T-helper 22 cell (primary cell): Measurements from ENCODE around the gene SPTBN1.
A peak's percentile ranks its signal among the peaks of the same experiment; 100 is the strongest.

Source experiments
- DNase-seq: peaks from one replicate; pipeline ENCODE4 v3.0.0-alpha.2; 2020; ENCODE audit warnings: low read depth

SPTBN1 gene

GRCh38 chr2:54455563-54456361, at the start of gene SPTBN1:
TSS of gene SPTBN1 (plus strand) at chr2:54456327. CDS start at chr2:54526419, 70,092 bp downstream.
- DNase-seq: peak; percentile 7

GRCh38 chr2:54407693-54408092, 48.4 kb upstream of the SPTBN1 start:
- no peak for DNase-seq

GRCh38 chr2:54408288-54408687, 47.8 kb upstream of the SPTBN1 start:
- DNase-seq: no peak

GRCh38 chr2:54409752-54410151, 46.4 kb upstream of the SPTBN1 start:
- no peak for DNase-seq

- no peak for DNase-seq
Observed at GRCh38 chr2:54411801-54412354, 44.2 kb upstream of the SPTBN1 start.

- no peak for DNase-seq
Observed at GRCh38 chr2:54416166-54416813, 39.8 kb upstream of the SPTBN1 start.

- no peak for DNase-seq
Observed at GRCh38 chr2:54416938-54417337, 39.2 kb upstream of the SPTBN1 start.

GRCh38 chr2:54417577-54417976, 38.5 kb upstream of the SPTBN1 start:
- no peak for DNase-seq

- no peak for DNase-seq
Observed at GRCh38 chr2:54419388-54419787, 36.7 kb upstream of the SPTBN1 start.

GRCh38 chr2:54419855-54420523, 36.1 kb upstream of the SPTBN1 start:
- DNase-seq: no peak

- DNase-seq: no peak
Observed at GRCh38 chr2:54420524-54421172, 35.5 kb upstream of the SPTBN1 start.

GRCh38 chr2:54422072-54422581, 34.0 kb upstream of the SPTBN1 start:
- no peak for DNase-seq

GRCh38 chr2:54423213-54423612, 32.9 kb upstream of the SPTBN1 start:
- no peak for DNase-seq

GRCh38 chr2:54424555-54425163, 31.5 kb upstream of the SPTBN1 start:
- DNase-seq: no peak

GRCh38 chr2:54428108-54428831, 27.9 kb upstream of the SPTBN1 start:
- no peak for DNase-seq

GRCh38 chr2:54429054-54429453, 27.1 kb upstream of the SPTBN1 start:
- no peak for DNase-seq

- DNase-seq: no peak
Observed at GRCh38 chr2:54429811-54430551, 26.1 kb upstream of the SPTBN1 start.

GRCh38 chr2:54430649-54431048, 25.5 kb upstream of the SPTBN1 start:
- no peak for DNase-seq

GRCh38 chr2:54432251-54433015, 23.7 kb upstream of the SPTBN1 start:
- DNase-seq: no peak
